Karpas-422 (cell line): ENCODE results near the gene PDLIM1. TPM values are rescaled to one million over a fixed set of nuclear protein-coding genes. Genes with fewer than 3 reads are reported as not detected.

ENCODE experiments used
- DNase-seq: peaks from one replicate; pipeline ENCODE4 v3.0.0-alpha.2; 2015
- H2AFZ ChIP-seq: fragments of 200-600 bp; sonication (generic); 2 replicates; pipeline ENCODE4 v1.6.1; 2014; ENCODE audit warnings: antibody characterized with exemption, low read length, mixed read lengths
- H3K27ac ChIP-seq: fragments of 200-600 bp; sonication (generic); 2 replicates; pipeline ENCODE4 v1.5.1; 2014; ENCODE audit warnings: mild to moderate bottlenecking, low read length, moderate library complexity
- H3K27me3 ChIP-seq: fragments of 200-600 bp; sonication (generic); 2 replicates; pipeline ENCODE4 v1.6.1; 2014; ENCODE audit warnings: low read length, mixed read lengths
- H3K36me3 ChIP-seq: fragments of 200-600 bp; sonication (generic); 2 replicates; pipeline ENCODE4 v1.6.1; 2014; ENCODE audit warnings: low read length, mixed read lengths; ENCODE audit not compliant: insufficient read depth
- H3K4me1 ChIP-seq: fragments of 200-600 bp; sonication (generic); 2 replicates; pipeline ENCODE4 v1.6.1; 2014; ENCODE audit warnings: mild to moderate bottlenecking, low read length, mixed read lengths
- H3K4me2 ChIP-seq: fragments of 200-600 bp; sonication (generic); 2 replicates; pipeline ENCODE4 v1.6.1; 2014; ENCODE audit warnings: low read length, low read depth, mild to moderate bottlenecking; ENCODE audit not compliant: poor library complexity, severe bottlenecking
- H3K4me3 ChIP-seq: fragments of 200-600 bp; sonication (generic); 2 replicates; pipeline ENCODE4 v1.5.1; 2014; ENCODE audit warnings: mild to moderate bottlenecking, antibody characterized with exemption, low read length, mixed read lengths
- H3K79me2 ChIP-seq: fragments of 200-600 bp; sonication (generic); 2 replicates; pipeline ENCODE4 v1.6.1; 2014; ENCODE audit warnings: mild to moderate bottlenecking, low read length, mixed read lengths
- H3K9ac ChIP-seq: fragments of 200-600 bp; sonication (generic); 2 replicates; pipeline ENCODE4 v1.6.0; 2014; ENCODE audit warnings: low read length
- H3K9me2 ChIP-seq: fragments of 200-600 bp; sonication (generic), shearing (Covaris generic); replicated peaks from 2 replicates; pipeline ENCODE4 v1.6.0; 2014; ENCODE audit warnings: mild to moderate bottlenecking, low read length, moderate library complexity; ENCODE audit not compliant: insufficient read depth
- H3K9me3 ChIP-seq: fragments of 300-700, 200-600 bp; sonication (generic); 2 replicates; pipeline ENCODE4 v1.6.1; 2014; ENCODE audit warnings: low read length, mixed read lengths
- H4K20me1 ChIP-seq: fragments of 200-600 bp; sonication (generic); 2 replicates; pipeline ENCODE4 v1.6.1; 2014; ENCODE audit warnings: mild to moderate bottlenecking, antibody characterized with exemption, low read length, low read depth; ENCODE audit not compliant: insufficient read depth
- total RNA-seq: library from RNA; depleted of rRNA; stranded (reverse); fragments of >200 nt; shearing (Covaris generic); gene quantifications from 2 replicates; pipeline ENCODE4 v1.2.3, GENCODE V29; 2014; ENCODE audit warnings: low replicate concordance

PDLIM1 gene
- total RNA-seq, 1 experiment from 2014 or later = 0.22 TPM

- H2AFZ ChIP-seq = no peak overlapping the region
- no peak overlapping the region for H3K4me2 ChIP-seq
- no peak for DNase-seq
- no peak overlapping the region for H3K27ac ChIP-seq
- H3K36me3 ChIP-seq = no peaks in the 10 kb centered on the region
- H3K9ac ChIP-seq = no peak overlapping the region
- H3K4me1 ChIP-seq = no peaks in the 10 kb centered on the region
- no peaks in the 10 kb centered on the region for H3K9me3 ChIP-seq
- no peaks in the 10 kb centered on the region for H3K79me2 ChIP-seq
- no peaks in the 10 kb centered on the region for H3K27me3 ChIP-seq
- H4K20me1 ChIP-seq = no peaks in the 10 kb centered on the region
- no peak overlapping the region for H3K4me3 ChIP-seq
- H3K9me2 ChIP-seq = no peaks in the 10 kb centered on the region
Measured at GRCh38 chr10:95261926-95262325, 28.9 kb downstream of the PDLIM1 start.

DNA sequence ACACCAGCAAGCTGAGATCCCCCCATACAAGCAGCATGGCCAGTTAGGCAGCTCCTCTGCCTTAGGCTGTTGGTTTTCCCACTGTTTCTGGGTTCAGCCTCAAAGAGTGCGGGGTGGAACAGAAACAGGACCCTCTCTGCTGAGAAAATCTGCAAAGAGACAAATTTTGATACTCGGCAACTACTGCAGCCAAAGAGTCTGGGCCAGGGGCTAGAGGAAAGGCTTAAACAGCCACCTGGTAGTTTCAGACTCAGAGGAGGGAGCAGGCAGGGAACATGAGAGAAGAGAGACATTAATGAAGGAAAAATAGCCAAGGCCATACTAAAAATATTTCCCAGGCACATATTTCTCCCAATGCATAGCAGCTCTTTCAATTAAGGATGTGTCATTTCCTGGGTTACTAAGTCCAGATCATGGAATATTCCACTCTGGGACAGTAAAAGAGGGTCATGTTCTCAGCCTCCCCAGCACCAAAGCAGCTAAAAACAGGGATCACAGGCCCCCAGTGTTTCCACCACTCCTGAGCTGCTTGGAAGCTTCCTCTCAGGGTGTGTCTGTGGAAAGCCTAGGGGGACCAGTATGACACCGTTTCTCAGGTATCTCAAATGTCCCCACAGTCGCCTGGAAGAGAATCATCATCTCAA is 29.8 kb downstream of the PDLIM1 start:
- Histone ChIP-seq H2AFZ (no peak overlapping the region), H3K4me1 (no peaks in the 10 kb centered on the region), H3K9me3 (no peaks in the 10 kb centered on the region), H3K4me3 (no peak overlapping the region), H3K4me2 (no peak overlapping the region), H3K9me2 (no peaks in the 10 kb centered on the region), H4K20me1 (no peaks in the 10 kb centered on the region), H3K79me2 (no peaks in the 10 kb centered on the region), H3K27ac (no peak overlapping the region), H3K9ac (no peak overlapping the region), H3K36me3 (no peaks in the 10 kb centered on the region), H3K27me3 (no peaks in the 10 kb centered on the region)
- no peak for DNase-seq

DNA sequence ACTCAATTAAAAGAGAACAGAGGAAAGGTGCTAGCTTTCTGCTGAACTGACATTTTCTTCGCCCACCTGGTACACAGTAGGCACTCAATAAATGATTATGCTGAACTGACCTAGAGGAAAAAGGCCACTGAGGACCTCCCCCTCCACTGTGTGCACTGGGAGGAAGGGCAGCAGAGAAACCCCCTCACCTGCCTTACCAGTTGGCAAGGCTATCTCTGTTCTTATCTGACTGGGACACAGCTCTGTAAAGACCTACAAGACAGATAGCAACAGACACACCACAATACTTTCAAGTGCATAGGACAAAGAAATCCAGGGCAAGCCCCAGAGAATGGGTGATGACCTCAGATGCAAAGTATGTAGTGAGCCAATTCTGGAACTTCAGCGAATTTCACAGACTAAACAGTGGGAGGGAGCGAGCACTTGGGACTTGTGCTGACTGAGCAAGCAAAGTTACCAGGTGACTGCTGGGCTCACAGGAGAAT is 30.4 kb downstream of the PDLIM1 start:
- H3K9ac ChIP-seq = no peak overlapping the region
- H3K4me1 ChIP-seq = no peaks in the 10 kb centered on the region
- no peaks in the 10 kb centered on the region for H3K9me3 ChIP-seq
- no peak overlapping the region for H2AFZ ChIP-seq
- H3K27ac ChIP-seq = no peak overlapping the region
- H3K36me3 ChIP-seq = no peaks in the 10 kb centered on the region
- DNase-seq = no peak
- no peaks in the 10 kb centered on the region for H4K20me1 ChIP-seq
- no peak overlapping the region for H3K4me2 ChIP-seq
- no peaks in the 10 kb centered on the region for H3K9me2 ChIP-seq
- H3K27me3 ChIP-seq = no peaks in the 10 kb centered on the region
- no peak overlapping the region for H3K4me3 ChIP-seq
- H3K79me2 ChIP-seq = no peaks in the 10 kb centered on the region

- no peak overlapping the region for H3K4me2 ChIP-seq
- H3K27ac ChIP-seq = no peak overlapping the region
- H3K36me3 ChIP-seq = no peaks in the 10 kb centered on the region
- no peak overlapping the region for H3K9ac ChIP-seq
- H3K4me1 ChIP-seq = no peaks in the 10 kb centered on the region
- no peaks in the 10 kb centered on the region for H3K9me2 ChIP-seq
- H3K4me3 ChIP-seq = no peak overlapping the region
- H3K27me3 ChIP-seq = no peaks in the 10 kb centered on the region
- H3K9me3 ChIP-seq = no peaks in the 10 kb centered on the region
- no peak overlapping the region for H2AFZ ChIP-seq
- no peaks in the 10 kb centered on the region for H3K79me2 ChIP-seq
- H4K20me1 ChIP-seq = no peaks in the 10 kb centered on the region
- no peak for DNase-seq
Measured at GRCh38 chr10:95257849-95258248, 33.0 kb downstream of the PDLIM1 start.

- no peaks in the 10 kb centered on the region for H3K9me2 ChIP-seq
- H3K79me2 ChIP-seq = no peaks in the 10 kb centered on the region
- no peaks in the 10 kb centered on the region for H4K20me1 ChIP-seq
Measured at GRCh38 chr10:95256268-95256667, 34.5 kb downstream of the PDLIM1 start.

DNA sequence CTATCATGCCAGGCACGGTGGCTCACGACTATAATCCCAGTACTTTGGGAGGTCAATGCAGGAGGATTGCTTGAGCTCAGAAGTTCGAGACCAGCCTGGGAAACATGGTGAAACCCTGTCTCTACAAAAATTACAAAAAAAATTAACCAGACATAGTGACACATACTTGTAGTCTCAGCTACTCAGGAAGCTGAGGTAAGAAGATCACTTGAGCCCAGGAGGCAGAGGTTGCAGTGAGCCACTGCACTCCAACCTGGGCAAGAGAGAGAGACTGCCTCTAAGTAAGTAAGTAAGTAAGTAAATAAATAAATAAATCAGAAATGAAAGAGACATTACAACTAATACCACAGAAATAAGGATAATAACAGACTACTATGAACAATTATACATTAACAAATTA is 36.2 kb downstream of the PDLIM1 start:
- Histone ChIP-seq H3K27me3 (no peaks in the 10 kb centered on the region), H3K9ac (no peak overlapping the region), H3K4me3 (no peak overlapping the region), H3K9me3 (no peaks in the 10 kb centered on the region), H3K9me2 (no peaks in the 10 kb centered on the region), H3K79me2 (no peaks in the 10 kb centered on the region), H2AFZ (no peak overlapping the region), H4K20me1 (no peaks in the 10 kb centered on the region), H3K4me2 (no peak overlapping the region), H3K4me1 (no peaks in the 10 kb centered on the region), H3K36me3 (no peaks in the 10 kb centered on the region), H3K27ac (no peak overlapping the region)
- DNase-seq = no peak

More at GRCh38 chr10:95256268-95256667, 34.5 kb downstream of the PDLIM1 start:
- no peak overlapping the region for H3K27ac ChIP-seq
- no peaks in the 10 kb centered on the region for H3K27me3 ChIP-seq
- no peaks in the 10 kb centered on the region for H3K9me3 ChIP-seq
- no peak overlapping the region for H3K9ac ChIP-seq
- no peak for DNase-seq
- H3K36me3 ChIP-seq = no peaks in the 10 kb centered on the region
- no peak overlapping the region for H3K4me3 ChIP-seq
- no peak overlapping the region for H3K4me2 ChIP-seq
- H2AFZ ChIP-seq = no peak overlapping the region
- no peaks in the 10 kb centered on the region for H3K4me1 ChIP-seq

- Histone ChIP-seq H3K27ac (no peak overlapping the region), H3K27me3 (no peaks in the 10 kb centered on the region), H4K20me1 (no peaks in the 10 kb centered on the region), H3K9ac (no peak overlapping the region), H3K36me3 (no peaks in the 10 kb centered on the region), H3K79me2 (no peaks in the 10 kb centered on the region), H3K4me2 (no peak overlapping the region), H3K4me3 (no peak overlapping the region), H3K9me3 (no peaks in the 10 kb centered on the region), H3K4me1 (no peaks in the 10 kb centered on the region), H3K9me2 (no peaks in the 10 kb centered on the region), H2AFZ (no peak overlapping the region)
- no peak for DNase-seq
Measured at GRCh38 chr10:95253686-95254085, 37.1 kb downstream of the PDLIM1 start.

GRCh38 chr10:95253007-95253406 is 37.8 kb downstream of the PDLIM1 start:
- no peak overlapping the region for H3K9ac ChIP-seq
- H3K36me3 ChIP-seq = no peaks in the 10 kb centered on the region
- no peaks in the 10 kb centered on the region for H3K4me1 ChIP-seq
- no peak overlapping the region for H3K4me2 ChIP-seq
- H3K27me3 ChIP-seq = no peaks in the 10 kb centered on the region
- no peak overlapping the region for H3K27ac ChIP-seq
- H3K9me3 ChIP-seq = no peaks in the 10 kb centered on the region
- no peaks in the 10 kb centered on the region for H3K79me2 ChIP-seq
- H3K4me3 ChIP-seq = no peak overlapping the region
- DNase-seq = no peak
- H4K20me1 ChIP-seq = no peaks in the 10 kb centered on the region
- no peak overlapping the region for H2AFZ ChIP-seq
- H3K9me2 ChIP-seq = no peaks in the 10 kb centered on the region
